GM19239 (cell line): ENCODE results near the gene LIPA.

Experiments
- DNase-seq: peaks from one replicate; pipeline ENCODE4 v3.0.0; 2011; ENCODE audit warnings: low spot score; ENCODE audit not compliant: insufficient read length
- FAIRE-seq: peaks from 2 replicates; lab custom pipeline; 2011; peaks lifted over from hg19 to GRCh38; lab: Jason Lieb, UNC

Gene LIPA

DNA sequence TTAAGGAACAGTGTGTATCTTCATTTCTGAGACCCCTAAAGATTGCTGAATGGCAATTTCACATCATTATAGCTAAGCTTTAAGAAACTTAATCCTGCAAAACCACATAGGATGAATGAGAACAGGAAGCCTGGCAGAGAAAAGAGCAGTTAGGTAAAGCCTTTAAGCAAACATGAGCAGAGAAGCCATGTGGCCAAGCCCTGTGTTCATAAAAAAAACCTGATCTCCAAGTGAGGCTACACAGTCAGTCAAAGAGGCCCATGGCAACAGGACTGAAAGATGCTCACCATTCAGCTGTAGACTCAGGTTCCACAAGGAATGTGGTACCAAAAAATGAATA lies 9.3 kb downstream of the LIPA start:
- FAIRE-seq (peak; percentile 64), DNase-seq (no peak)

DNA sequence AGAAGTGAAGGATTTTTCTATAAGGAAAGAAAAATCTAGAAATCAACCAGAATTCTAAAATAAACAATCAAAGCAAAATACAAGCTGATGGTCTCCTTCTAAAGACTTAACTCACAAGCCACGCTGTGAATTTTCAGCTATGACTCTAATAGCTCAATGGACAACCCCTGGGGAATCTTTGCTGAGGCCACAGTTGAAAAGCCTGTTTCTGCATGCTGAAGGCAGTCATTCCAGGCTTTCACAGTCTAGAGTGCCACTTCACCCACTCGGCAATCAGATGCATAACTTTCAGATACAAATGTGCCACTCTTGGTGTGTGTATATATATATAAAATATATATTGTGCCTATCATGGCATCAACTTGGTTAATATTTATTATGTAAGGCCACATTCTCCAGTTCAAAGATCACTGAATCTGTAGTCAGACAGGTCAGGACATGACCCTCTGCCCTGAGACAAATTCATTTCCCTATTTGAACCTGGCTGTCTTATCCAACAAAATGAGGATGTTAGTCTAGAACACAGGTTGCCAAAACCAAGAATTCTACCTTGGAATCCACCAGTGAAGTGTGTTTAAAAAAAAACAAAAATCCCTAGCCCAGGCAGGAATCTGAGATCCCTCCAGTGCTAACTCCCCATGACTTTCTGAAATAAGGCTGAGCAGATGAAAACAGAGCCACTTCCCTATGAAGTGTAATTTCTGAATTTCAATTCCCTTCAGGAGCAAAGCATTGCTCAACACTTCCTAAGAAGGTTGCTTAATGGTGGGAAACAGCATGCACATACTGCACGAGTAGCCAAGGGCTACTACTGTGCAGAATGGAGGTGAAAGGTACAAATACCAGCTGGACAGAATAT lies 9.9 kb downstream of the LIPA start:
- FAIRE-seq, result peak; percentile 73
- no peak for DNase-seq

DNA sequence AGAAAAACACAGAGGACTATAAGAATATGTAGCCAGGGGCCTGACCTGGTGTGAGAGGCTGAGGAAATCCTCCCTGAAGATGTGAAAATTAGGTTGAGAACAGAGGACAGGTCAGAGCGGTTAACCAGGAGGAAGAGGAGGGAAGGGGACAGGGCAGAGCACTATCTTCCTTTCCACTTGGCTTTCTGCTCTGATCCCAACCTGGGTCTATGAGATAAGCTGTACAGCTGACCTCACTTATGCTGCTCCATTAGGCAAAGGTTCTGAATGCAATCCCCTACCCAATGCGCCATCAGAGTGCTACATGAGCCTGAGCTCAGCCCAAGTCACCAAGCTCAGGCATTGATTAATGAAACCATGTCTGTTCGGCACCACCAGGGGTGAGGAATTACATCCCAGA lies 10.5 kb downstream of the LIPA start:
- DNase-seq, result no peak
- FAIRE-seq, result no peak

DNA sequence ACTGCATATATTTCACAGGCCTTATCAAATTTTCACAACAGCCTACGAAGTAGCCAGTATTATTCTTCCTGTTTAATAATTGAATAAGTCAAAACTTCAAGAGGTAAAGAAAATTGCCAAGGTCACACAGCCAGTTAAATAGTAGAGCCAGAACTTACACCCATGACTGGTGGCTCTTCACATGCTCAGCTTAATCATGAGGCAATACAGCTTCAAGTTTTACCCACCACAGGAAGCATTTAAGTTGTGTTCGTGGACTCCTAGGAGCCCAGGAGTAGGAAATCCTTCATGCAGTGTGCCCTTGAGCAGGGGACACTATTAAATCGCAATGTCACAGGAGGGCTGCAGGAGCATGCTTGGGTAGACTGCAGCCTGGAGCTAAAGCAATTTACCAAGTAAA lies 11.1 kb downstream of the LIPA start:
- FAIRE-seq, result no peak
- DNase-seq, result no peak

GRCh38 chr10:89238956-89239644 lies 12.5 kb downstream of the LIPA start:
- DNase-seq (no peak), FAIRE-seq (no peak)

GRCh38 chr10:89237849-89238248 lies 13.7 kb downstream of the LIPA start:
- DNase-seq, result no peak
- peak; percentile 18 for FAIRE-seq

- DNase-seq (no peak), FAIRE-seq (peak; percentile 40)
Observed at GRCh38 chr10:89236226-89236797, 15.3 kb downstream of the LIPA start.

GRCh38 chr10:89235073-89235798 lies 16.3 kb downstream of the LIPA start:
- FAIRE-seq (no peak), DNase-seq (no peak)

GRCh38 chr10:89233033-89233432 lies 18.5 kb downstream of the LIPA start:
- no peak for FAIRE-seq

DNA sequence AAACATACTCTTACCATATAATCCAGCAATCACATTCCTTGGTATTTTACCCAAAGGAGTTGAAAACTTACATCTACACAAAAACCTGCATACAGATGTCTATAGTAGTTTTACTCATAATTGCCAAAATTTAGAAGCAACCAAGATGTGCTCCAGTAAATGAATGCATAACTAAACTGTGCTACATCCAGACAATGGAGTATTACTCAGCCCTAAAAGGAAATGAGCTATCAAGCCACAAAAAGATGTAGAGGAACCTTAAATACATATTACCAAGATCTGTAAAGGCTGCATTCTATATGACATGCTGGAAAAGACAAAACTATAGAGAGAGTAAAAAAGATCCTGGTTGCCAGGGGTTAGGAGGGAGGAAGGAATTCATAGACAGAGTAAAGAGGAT lies 22.6 kb downstream of the LIPA start:
- DNase-seq, result no peak
- FAIRE-seq, result no peak

More at GRCh38 chr10:89233033-89233432, 18.5 kb downstream of the LIPA start:
- no peak for DNase-seq

- no peak for FAIRE-seq
- DNase-seq, result no peak
Observed at GRCh38 chr10:89228146-89228545, 23.4 kb downstream of the LIPA start.

GRCh38 chr10:89226891-89227290 lies 24.7 kb downstream of the LIPA start:
- no peak for DNase-seq
- FAIRE-seq, result no peak

DNA sequence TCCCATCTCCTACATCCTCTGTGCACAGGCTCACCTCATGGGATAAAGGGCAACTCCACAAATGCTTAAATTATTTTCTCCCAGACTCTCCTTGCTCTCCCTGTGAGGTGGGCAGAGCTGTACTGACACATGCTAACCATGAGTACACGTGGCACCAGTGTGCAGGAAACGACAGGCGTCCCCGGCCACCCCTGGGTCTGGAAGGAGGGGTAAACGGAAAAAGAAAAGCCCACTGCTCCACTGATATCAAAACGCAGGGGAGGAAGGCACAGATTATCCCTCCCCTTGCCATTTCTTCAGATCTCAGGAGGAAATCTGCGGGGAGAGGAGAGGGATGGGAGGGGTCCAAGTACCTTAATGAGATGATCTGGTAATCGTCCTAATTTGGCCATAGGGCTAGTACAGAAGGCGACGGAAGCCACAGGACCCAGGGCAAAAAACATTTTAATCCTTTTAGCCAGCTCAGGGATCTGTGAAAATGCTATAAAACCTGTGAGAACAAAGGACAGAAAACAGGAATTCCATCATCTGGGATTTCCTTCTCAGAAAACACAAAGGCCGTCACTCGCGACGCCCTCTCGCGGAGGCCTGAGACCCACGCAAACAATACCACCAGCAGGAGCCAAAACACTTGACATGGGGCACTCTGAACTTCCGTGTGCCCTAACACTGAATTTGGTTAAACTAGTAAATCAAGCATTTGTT lies 26.7 kb downstream of the LIPA start:
- no peak for FAIRE-seq
- DNase-seq, result no peak

DNA sequence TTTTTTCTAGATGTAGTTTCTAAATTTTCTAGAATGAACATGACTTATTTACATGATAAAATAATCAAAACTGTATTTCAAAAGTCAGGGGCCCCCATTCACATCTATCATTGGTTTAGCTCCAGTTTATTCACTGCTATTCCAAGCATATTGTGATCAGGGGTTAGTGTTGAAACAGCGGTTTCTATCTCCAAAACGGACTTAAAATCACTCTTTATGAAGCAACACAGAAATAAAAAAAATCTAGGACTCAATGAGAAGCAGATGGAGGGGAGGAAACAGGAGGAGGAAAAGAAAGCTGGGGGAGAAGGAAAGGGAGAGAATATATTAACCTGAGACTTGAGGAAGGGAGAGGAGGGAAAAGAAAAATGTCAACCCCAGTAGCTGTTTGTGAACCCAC lies 29.7 kb downstream of the LIPA start:
- no peak for FAIRE-seq

DNA sequence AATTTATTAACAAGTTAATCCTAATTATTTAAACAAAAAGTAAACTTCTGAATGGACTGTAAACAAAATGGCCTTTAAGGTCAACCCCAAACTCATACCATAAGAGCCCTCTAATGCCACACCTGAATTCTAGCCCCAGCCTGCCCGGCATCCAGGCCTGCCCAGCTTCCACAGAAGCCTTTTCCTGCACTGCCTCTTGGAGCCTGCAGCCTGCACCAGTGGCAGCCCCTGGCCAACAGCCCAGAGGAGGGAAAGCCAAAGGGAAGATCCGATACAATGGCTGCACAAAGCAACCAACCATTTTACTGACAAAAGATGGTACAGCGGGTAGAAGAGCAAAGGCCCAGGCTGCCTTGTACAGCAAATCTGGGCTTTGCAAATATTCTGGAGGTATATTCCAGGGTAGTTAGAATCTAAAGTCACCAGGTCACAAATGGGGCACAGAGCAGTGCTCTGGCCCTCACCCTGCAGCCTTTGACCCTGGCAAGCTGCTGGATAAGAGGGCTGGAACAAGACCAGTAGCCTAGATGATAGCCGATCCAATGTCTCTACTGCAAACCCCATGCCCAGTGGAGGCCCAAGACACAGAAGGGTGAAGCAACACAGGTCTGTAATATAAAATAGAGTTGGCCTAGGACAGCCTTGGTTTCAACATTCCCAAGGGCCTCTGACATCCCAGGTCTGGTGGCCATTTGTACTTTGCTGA lies 31.9 kb downstream of the LIPA start:
- DNase-seq, result no peak
- no peak for FAIRE-seq

More for the DNA sequence above, 29.7 kb downstream of the LIPA start:
- DNase-seq, result no peak

GRCh38 chr10:89217057-89217990 lies 34.3 kb downstream of the LIPA start:
- FAIRE-seq (peak; percentile 93), DNase-seq (no peak)

GRCh38 chr10:89216056-89216455 lies 35.5 kb downstream of the LIPA start:
- FAIRE-seq (no peak), DNase-seq (no peak)

DNA sequence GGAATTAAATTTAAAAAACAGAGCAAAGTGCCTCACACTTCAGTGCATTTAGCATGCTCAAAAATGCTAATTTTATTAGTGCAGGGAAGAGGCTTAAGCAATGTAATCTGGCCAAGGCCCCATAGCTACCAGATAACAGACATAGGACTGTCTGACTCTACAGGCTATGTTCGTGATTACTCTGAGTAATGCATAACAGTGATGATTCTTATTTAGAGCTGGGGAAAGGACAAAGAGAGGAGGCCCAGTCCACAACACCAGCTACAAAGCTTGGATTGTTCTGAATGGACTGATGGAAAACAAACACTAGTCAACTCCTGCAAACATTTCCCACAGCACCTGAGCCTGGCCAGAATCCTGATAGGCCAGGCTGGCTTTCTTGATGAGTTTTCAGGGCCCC lies 36.1 kb downstream of the LIPA start:
- DNase-seq (no peak), FAIRE-seq (no peak)
